GM10266 (cell line): ENCODE data around the gene SEPSECS.

Experiments
- DNase-seq: peaks from one replicate; pipeline ENCODE4 v3.0.0; 2012; ENCODE audit errors: extremely low spot score
- TF ChIP-seq, protein P1 (sequence below): IDR thresholded peaks from 2 replicates; pipeline ENCODE4 v1.5.1; 2012; ENCODE audit warnings: mild to moderate bottlenecking, low read depth; ENCODE audit not compliant: control insufficient read depth, insufficient read depth; ENCODE audit errors: missing control alignments

The SEPSECS gene

DNA sequence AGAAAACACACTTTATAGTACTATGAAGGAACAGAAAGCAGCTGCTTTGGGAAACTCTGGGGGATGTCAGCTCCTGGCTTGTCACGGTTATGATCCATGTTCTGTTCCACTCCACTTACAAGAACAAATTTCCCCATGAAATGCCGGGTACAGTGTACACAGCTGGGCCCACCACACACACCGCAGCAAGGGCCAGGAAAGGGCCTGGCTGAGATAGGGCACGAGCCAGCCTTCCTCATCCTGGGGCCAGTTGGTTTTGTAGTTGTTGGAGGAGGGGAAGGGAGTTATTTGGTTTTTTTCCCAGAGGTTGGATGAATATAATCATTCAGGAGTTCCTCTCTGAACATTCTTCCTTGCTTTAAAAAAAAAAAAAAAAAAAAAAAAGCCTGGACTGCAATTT, 56.8 kb downstream of the SEPSECS start:
- DNase-seq: no peak
- TF ChIP-seq, protein P1, sequence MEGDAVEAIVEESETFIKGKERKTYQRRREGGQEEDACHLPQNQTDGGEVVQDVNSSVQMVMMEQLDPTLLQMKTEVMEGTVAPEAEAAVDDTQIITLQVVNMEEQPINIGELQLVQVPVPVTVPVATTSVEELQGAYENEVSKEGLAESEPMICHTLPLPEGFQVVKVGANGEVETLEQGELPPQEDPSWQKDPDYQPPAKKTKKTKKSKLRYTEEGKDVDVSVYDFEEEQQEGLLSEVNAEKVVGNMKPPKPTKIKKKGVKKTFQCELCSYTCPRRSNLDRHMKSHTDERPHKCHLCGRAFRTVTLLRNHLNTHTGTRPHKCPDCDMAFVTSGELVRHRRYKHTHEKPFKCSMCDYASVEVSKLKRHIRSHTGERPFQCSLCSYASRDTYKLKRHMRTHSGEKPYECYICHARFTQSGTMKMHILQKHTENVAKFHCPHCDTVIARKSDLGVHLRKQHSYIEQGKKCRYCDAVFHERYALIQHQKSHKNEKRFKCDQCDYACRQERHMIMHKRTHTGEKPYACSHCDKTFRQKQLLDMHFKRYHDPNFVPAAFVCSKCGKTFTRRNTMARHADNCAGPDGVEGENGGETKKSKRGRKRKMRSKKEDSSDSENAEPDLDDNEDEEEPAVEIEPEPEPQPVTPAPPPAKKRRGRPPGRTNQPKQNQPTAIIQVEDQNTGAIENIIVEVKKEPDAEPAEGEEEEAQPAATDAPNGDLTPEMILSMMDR: no peak

DNA sequence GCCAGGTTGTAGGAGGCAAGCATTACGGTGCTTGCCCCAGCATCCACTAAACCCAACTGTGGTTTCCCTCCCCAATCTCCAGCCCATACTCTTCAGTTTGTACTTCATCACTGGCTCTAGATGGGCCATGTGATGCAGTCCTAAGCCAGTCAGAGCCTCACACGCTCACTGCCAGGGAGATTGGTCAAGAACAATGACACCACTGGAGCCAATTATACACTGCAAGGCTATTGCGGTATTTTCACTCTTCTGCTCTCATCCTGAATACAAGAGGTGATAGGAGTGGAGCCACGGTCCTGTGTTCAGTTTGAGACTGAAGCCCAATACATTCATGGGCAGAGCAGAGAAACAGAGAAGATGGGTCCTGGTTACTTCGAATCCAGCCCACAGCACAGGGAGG, 58.4 kb downstream of the SEPSECS start:
- TF ChIP-seq, protein P1: no peak
- DNase-seq: no peak

DNA sequence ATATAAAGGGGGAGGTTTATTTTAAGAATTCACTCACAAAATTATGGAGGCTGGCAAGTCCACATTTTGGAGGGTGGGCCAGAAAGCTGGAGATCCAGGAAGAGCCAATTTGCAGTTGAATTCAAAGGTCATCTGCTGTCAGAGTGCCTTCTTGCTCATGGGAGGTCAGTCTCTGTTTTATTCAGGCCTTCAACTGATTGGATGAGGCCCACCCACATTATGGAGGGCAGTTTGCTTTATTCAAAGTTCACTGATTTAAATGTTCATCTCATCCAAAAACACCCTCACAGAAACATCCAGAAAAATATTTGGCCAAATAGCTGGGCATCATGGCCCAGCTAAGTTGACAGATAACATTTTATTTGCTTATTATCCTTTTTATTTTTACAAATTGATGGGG, 59.5 kb downstream of the SEPSECS start:
- no peak for DNase-seq
- TF ChIP-seq, protein P1: no peak

DNA sequence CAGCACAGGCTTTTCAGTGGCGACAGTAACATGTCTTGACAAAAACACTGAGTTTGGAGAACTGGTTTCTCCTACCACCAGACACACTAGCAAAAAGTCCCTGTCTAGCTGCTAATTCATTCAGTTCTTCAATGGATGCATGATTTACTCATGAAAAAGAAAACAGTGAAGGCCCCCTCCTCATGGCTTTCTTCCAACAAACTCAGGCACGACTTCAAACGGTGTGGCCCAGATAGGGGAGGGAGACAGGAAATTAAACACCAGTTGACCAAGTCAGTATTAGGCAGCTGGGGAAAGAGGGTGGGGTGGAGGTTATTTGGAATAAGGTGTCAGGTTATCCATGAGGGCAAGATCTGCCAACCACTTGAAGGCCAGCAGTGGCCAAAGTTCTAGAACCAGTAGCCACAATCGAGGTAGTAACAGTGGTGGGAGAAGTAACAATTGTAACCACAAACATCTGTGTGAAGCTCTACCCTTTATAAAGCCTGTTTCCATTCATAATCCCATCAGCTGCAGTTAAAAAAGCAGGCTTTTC, 60.2 kb downstream of the SEPSECS start:
- TF ChIP-seq, protein P1: no peak
- no peak for DNase-seq

DNA sequence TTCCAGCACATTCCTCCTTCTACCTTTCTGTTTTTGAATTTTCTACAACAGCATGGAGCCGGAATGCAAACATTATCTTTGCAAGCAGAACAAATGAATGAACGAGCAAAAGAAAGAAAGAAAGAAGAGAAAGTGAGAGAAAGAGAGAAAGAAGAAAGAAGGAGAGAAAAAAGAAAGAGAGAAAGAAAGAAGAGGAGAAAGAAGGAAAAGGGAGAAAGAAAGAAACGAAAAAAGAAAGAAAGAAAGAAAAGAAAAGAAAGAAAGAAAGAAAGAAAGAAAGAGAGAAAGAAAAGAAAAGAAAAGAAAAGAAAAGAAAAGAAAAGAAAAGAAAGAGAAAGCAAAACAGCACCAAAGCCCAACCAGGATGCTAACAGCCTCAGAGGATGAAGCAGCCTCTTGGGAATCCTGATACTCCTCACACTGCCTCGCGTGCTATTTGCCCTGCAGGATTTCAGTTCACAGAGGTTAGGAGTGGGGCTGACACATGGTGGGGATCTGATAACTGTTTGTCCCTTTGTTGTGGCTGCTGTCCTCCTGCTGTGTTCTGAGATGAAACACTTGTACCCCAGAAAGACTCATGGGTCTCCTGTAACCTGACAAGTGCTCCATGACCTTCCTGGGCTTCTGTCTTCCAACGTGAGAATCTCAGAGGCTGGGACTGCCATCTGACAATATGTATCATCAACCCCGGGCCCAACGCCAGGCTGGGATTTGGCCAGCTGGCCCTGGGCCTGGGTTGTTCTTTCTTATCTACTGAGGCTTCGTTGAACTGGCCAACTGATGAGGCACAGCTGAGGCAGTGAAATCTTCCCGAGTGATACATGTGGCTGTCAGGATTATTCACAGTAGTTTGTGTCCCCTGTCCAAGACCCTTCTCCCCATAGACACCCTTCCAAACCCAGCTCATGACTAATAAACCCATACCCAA, 61.0 kb downstream of the SEPSECS start:
- DNase-seq: no peak
- TF ChIP-seq, protein P1: no peak

DNA sequence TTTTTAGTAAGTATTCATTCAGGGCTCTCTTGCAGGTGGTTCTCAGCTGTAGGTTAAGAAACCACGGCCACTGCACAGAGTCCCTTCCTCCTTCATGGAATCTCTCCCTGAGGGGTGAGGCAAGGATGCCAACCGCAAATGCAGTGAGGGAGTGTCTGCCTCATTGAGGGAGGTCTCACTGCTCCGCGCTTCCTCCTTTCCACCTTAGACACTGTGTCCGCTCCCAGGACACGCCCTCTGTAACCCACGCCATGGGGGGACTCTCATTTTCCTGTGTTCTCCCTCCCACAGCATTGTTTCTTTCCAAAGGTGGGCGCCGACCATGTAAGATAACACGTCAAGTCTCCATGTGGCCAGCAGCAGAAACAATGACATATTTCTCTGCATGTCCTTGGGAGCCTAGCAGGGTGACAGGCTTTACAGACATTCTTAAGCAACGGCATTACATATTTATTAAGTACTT, 63.2 kb downstream of the SEPSECS start:
- DNase-seq: no peak
- TF ChIP-seq, protein P1: no peak

DNA sequence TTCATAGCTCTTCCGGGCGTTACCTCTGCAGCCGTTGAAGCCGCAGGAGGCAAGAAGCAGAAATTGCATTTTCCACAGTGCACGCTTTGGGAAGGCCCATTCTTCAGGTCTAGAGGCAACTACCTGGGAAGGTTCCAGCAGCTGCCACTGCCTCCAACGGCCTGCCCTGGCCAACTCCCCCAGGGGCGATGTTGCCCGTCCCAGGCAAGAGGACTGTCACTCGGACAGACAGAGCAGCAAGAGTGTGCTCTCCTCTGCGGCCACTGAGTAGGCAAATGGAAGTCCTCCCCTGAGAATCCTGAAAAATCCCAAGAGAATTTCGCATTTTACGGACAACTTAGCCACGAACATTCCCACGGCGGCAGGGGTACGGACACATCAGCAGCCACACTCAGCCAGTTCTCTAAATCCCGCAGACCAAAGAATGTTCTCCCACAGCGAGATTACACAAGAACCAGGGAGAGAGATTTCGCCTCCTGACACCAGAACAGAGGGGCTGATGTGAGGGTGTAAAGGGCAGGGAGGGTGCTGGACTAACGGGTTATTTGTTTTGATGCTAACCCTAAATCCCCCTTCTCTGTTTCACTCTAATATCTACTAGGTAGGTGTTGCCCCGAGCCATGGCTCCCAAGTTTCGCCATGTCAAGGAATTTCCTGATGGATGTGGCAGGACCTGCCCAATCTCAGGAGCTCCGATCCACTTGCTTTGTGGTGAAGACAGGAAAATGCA, 63.8 kb downstream of the SEPSECS start:
- DNase-seq: no peak
- TF ChIP-seq, protein P1: no peak
